ENCODE results near the gene ACER2.
"Not testable (repeated sequence)": the region's sequence is repeated elsewhere in the genome, so short reads cannot be mapped to it uniquely, and the experiment has no call there.

Gene ACER2

DNA sequence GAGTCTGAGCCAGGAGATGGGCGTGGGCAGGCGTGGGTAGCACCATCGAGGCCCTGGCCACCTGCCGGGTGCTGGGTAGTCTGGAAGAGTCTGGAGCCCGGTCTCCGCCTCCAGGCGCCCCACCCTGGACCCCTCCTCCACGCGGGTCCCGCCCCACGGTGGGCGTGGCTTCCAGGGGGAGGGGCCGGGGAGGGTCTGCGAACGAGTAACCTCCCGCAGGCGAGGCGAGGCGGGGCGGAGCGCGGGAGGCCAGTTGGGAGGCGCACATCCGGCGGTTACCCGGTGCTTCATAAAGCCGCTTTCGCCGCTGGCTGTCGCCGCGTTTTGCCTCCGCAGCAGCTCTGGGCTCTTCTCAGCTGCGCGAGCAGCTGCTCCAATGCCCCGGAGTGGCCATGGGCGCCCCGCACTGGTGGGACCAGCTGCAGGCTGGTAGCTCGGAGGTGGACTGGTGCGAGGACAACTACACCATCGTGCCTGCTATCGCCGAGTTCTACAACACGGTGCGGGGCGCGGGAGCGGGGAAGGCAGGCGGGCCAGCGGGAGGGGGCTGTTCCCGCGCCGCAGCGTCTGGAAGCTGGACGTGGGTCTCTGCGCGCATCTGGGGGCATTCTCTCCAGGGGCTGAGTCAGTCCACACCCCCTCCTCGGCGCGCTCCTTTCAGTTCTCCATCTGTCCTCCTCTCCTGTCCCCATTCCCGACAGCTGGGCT lies at the start of gene ACER2:
TSS of gene ACER2 (plus strand) at position 317 of the 708 bp plus-strand sequence. CDS start at position 393, 76 bp downstream.
- DNase-seq: peak; percentile 94

DNA sequence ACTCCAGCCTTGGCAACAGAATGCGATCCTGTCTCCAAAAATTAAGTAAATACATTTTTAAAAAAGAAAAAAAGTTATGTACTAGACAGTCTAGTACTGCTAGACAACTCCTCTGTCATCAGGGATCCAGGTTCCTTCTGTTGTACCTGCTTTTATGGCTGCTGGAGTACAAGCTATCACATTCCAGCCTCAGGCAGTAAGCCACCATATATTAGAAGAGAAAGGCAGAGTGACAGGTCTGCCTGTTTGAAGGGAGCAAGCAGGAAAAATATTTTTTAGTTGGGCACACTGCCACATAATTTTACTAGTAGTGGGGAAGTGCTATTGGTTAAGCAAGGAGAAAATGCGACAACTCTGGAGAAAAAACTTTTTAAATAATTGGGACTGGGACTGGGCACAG lies 39.7 kb upstream of the ACER2 start:
- no peak for DNase-seq

DNA sequence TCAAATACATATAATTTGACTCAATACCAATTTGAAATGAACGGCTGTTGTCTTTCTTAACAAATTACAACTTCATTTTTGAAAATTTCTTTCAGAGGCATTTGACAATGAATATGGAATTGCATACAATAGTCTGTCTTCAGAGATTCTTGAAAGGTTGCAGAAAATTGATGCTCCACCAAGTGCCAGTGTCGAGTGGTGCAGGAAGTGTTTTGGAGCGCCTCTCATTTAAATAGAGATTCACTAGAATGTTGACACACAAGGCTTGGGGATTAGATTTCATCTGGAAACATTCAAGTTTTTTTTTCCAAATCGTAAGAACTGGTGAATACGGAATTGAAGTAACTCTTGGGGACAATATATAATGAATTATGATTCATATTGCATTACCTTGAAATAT lies 36.9 kb upstream of the ACER2 start:
- DNase-seq: no peak

DNA sequence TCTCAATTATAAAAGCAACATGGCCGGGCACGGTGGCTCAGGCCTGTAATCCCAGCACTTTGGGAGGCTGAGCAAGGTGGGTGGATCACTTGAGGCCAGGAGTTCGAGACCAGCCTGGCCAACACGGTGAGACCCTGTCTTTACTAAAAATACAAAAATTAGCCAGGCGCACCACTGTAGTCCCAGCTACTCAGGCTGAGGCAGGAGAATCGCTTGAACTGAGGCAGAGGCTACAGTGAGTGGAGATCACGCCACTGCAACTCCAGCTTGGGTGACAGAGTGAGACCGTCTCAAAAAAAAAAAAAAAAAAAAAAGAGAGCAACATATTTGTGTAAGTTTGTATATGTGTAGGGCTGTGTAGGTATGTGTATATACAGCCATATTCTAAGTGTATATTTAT lies 36.2 kb upstream of the ACER2 start:
- DNase-seq: no peak

DNA sequence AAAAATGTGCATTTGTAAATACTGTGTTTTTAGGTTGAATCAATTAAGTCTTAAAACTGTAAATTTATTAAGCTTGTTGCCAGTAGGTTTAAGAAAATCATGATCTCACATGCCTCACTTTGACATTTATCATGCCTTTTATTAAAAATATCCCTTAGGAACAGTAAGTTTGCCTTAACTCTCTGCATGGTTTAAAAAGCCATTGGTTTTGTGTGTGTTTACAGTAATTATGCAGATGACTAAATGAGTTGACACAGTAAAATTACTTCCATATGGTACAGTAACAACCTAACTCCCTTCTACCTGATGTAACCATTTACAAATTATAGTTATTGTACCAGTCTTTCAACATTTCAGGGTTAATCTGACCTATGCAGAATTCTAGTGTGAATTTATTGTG lies 35.3 kb upstream of the ACER2 start:
- DNase-seq: no peak

DNA sequence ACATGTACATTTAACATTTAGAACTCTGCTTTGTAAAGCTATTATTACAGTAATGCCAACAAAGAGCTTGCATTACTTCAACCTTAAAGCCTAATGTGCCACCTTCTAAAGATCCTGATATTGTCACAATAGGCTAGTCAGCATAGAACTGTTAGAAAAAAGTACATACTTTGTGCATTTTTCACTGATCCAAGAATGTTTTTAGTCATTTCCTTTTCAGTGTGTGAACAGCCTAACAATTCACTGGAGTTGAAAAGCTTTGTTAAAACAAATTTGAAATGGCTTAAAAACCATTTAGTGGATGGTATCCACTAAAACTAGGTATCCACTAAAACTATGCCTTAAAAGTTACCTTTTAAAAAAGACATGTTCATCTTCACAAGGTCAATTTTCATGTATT lies 33.3 kb upstream of the ACER2 start:
- no peak for DNase-seq

DNA sequence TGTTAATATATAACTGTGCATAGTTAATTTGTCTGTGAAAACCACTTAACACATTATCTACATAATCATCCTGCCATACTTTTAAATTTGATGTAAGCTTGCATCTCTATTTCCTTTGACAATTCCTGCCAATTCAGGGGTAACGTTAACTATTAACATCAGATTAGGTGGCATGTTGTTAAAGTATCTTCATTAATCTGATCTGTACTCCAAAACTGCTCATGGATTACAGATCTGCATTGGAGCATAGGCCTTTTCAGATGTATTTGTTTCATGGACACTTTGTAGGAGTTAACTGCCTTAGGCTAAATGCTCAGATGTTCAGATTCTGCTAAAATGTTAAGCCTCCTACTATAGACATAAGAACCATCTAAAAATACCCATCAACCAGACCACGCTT lies 31.9 kb upstream of the ACER2 start:
- no peak for DNase-seq

DNA sequence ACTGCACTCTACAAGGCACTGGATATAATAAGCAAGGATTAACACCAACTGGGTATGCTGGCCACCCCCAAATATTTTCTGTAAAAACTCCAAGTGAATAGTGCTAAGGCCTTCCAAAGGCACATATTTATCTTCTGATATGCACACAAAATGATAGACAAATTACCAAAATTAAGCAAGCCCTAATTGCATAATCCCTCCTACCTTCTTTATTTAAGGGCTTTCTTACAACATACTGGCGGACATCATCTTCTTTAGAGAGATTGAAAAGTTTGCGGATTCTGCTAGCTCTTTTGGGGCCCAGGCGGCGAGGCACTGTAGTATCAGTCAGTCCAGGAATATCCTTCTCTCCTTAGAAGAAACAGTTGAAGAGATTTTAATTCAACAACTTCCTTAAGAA lies 30.6 kb upstream of the ACER2 start:
- DNase-seq: no peak

DNA sequence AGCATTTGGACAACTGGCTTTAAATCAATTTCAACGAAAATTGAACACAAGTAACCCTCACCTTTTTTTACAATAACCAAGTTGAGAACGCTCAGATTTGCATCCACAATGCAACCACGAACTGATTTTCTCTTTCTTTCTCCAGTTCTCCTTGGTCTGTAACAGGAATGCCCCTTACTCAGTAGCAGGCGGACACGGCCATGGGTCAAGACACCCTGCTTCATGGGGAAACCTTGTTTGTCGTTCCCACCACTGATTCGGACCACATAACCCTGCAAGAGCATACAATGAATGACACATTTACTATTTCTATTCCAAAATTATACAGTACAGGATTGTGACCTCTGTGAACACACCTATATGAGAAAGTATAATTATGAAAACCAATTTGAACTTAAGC lies 30.2 kb upstream of the ACER2 start:
- no peak for DNase-seq

DNA sequence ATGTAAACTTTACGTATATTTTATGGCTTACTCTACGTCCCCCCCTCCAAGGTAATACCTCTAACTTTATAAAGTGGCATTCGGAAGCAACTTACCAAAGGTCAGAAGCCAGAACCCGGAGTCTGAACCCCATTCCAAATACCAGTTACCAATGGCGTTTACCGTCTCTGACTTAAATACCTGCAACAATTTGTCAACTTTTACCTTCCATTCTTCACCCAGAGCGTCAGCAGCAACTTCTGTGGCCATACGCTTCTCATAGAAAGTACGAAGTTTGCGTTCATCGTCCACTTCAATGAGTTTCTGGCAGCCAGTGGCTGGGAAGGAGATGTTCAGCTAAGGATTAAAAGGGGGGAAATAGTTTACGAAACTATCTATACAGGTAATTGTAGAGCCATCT lies 29.5 kb upstream of the ACER2 start:
- DNase-seq: no peak

DNA sequence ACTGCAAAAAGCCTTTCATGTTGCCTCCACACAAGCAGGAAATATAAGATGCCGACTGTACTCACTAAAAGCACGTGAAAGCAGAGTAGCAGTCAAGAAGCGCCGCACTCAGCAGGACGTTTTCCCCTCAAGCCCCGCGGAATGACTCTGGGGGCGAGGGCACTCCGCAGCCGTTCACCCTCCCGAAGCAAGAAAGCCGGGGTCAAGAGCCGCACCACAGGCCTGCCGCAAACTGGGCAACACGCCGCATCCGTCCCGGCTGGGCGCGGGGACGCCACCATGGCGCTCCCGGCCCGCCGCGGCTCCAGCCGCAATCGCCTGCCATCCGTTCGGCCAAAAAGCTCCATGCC lies 29.1 kb upstream of the ACER2 start:
- no peak for DNase-seq

DNA sequence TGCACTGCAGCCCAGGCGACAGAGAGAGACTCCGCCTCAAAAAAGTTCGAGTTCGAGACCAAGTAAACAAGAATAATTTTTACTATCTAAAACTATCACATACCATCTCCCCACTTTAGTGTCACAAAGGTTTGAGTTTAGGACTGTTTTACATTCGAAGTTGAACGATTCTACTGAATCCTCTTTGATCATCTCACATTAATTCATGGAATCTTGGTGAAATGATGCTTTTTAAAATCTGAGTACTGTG lies 28.1 kb upstream of the ACER2 start:
- no peak for DNase-seq

DNA sequence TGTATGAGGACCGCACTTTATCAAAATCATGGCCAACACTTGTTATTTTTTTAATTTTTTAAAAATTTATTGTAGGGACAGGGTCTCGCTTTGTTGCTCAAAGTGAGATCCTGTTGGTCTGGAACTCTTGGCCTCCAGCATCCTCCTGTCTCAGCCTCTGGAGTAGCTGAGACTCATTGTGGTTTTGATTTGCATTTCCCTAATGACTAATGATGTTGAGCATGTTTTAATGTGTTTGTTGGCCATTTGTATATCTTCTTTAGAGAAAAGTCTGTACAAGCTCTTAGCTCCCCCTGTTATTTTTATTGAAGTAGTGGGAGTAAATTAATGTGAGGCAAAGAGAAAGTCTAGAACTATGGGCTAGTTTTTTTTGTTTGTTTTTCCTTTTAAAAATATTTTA lies 27.2 kb upstream of the ACER2 start:
- DNase-seq: no peak

DNA sequence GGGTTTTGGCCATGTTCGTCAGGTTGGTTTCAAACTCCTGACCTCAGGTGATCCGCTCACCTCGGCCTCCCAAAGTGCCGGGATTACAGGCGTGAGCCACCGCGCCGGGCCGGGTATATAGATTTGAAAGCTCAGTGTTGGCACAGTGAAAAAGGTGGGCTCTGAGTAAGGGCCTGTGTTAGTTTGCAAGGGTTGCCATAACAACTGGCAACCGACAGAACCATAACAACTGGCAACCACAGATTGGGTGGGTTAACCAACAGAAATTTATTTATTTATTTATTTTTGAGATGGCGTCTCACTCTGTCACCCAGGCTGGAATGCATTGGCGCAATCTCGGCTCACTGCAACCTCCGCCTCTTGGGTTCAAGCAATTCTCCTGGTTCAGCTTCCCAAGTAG lies 23.6 kb upstream of the ACER2 start:
- DNase-seq: not testable (repeated sequence)

DNA sequence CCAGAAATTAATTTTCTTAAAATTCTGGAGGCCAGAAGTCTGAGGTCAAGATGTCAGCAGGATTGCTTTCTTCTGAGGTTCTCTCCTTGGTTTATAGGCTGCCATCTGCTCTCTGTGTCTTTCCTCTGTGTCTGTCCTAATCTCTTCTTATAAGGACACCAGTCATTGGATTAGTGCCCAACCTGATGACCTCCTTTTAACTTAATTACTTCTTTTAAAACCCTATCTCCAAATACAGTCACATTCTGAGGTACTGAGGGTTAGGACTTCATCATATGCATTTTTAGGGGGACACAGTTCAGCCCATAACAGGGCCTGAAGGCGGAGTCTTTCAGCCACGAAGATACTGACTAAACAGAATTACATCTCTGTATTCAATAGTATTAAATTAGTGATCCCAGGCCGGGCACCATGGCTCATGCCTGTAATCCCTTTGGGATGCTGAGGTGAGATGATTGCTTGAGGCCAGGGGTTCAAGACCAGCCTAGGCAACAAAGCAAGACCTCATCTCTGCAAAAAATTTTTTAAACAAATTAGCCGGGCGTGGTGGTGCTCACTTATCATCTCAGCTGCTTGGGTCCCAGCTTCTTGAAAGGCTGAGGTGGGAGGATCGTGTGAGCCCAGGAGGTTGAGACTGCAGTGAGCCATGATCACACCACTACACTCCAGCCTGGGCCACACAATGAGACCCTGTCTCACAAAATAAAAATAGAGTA lies 22.9 kb upstream of the ACER2 start:
- DNase-seq: no peak

DNA sequence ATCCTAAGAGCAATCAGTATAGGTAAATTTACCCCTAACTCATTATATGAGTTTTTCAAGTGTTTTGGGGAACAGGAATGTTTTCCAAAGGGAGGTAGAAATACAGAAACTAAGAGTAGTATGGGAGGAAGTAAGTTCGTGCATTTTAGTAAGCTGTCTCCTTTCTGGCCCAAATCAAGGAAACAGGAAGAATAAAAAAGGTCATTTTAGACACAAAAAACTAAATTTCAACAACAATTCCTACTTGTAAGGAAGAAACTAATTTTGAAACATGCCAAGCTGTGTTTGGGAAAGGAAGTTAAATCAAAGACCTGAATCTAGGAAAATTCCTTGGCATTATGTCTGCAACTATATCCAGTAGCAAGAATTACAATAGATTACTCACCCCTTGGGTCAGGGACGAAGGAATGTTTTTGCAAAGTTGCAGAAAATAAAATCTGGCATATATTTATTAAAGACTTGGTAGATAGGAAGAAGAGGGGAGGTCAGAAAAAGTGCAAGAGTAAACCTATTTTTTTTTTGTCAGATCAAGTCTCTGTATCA lies 22.2 kb upstream of the ACER2 start:
- no peak for DNase-seq

DNA sequence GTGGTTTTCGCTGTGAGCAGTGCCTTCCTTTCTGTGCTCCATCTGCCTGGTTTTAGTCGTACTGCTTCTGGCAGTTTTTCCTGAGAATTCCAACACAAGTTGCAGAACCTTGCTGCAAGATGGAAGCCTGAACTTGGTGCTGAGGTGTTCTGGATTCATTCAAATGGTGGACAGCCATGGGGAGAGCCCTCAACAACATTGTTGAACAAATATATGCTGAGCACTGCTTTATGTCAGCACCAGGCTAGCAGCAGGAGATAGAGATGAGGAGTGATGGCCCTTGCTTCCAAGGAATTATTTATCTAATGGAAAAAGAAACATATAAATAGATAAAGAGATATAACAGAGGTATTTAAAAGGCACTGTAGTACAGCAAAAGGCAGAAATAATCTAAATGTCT lies 21.5 kb upstream of the ACER2 start:
- no peak for DNase-seq

DNA sequence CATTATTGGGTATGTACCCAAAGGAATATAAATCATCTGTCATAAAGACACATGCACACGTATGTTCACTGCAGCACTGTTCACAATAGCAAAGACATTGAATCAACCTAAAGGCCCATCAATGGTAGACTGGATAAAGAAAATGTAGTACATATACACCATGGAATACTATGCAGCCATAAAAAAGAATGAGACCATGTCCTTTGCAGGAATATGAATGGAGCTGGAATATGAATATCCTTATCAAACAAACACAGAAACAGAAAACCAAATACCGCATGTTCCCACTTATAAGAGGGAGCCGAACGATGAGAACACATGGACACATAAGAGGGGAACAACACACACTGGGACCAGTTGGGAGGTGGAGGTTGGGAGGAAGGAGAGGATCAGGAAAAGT lies 19.3 kb upstream of the ACER2 start:
- DNase-seq: not testable (repeated sequence)

DNA sequence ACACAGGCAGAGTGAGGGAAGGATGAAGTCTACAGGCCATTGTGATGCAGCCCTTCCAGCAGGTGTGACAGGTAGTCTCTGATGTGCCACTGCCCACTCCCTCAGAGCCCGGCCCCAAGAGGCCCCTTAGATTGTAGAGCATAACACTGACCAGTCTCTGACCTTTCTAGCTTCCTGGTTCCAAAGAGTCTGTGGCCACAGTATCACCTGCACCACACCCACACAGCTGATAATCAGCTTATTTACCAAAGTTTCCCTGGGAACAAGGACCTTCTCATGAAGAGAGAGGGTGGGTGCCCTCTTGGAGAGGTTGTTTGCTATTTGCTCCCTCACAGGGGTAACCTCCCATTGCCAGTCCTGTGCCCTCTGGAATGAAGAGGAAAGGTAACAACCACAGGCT lies 11.0 kb upstream of the ACER2 start:
- no peak for DNase-seq

DNA sequence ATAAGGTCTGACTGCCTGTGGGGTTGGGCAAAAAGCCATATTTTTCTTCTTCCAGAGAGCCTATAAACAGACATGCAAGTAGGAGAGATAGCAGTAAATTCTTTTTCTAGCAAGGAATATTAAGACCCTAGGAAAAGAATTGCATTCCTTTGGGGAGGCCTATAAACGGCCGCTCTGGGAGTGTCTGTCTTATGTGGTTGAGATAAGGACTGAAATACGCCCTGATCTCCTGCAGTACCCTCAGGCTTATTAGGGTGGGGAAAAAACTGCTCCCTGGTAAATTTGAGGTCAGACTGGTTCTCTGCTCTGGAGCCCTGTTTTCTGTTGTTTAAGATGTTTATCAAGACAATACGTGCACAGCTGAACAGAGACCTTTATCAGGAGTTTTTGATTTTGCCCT lies 5.6 kb upstream of the ACER2 start:
- not testable (repeated sequence) for DNase-seq

DNA sequence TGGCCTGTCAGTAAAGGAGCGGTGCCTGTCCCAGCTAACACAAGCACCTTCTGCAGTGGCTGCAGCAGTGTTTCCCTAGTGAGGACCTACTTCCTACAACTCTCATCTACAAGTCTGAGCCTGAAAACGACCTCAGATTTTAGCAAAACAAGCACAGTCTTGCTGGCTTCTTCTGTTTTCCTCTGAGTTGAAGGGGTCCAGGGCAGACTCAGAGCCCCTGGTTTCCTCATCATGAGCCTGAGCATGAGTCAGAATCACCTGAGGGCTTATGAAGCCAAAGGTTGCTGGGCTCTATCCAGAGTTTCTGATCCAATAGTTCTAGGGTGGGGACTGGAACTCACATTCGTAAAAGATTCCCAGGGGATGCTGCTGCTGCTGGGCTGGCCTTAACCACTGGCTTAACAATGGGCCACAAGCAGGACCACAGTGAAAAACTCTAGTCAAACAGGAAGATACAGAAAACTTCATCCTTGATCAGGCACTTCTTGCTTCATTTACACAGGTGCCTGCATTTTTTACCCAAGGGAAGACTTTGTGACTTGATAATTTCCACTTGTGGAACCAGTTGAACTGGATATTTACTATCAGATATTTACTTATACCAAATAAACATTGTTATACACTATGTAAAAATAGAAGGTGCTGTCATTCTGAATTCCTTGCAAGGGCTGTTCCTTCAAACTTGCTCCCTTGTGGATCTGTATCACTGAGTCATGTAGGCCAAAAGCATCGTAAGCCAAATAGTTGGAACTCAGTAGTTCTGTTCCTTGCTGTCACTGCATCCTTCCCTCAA lies 4.3 kb upstream of the ACER2 start:
- DNase-seq: no peak

DNA sequence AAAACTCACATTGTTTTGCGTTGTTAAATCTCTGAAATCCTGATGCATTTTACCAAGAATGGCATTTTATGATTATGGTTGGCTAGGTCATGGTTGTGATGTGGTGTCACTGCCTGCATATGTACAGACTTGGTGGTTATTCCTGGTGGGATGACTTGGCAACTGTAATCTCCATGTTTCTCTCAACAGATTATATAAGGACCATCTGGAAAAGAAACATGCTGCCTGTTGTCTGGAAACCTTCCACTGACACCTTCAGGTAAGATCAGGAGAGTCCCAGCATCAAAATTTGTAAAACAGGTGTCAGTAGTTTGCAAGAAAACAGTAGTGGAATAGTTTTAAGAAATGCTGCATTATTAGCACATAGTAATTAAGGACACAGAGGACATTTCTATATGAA lies 3.0 kb upstream of the ACER2 start:
- no peak for DNase-seq

DNA sequence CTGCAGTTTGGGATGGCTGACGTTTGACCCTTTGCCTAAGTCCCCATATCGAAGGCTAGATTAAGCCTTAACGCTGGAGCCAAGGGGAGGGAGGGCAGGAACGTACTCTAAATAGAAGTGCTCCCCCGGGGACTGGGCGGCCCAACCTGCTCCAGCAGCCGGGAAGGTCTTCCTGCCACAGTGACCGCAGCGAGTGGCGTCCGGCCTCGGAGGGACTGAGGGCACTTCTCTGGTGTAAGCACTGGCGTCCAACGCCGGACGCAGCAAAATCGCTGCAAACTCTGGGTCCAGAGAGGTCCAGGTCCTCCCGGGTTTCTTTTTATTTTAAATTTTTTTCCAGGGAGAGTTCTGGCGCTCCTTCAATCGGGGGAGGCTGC lies 505 bp upstream of the ACER2 start:
- DNase-seq: no peak
